Measurements from ENCODE around the gene TMEM117. TPM values are rescaled to one million over a fixed set of nuclear protein-coding genes. Genes with fewer than 3 reads are reported as not detected.

TMEM117 gene
- total RNA-seq, 4 donors from 2014 or later, result 15.8 to 42.2 (median 24.0) TPM

GRCh38 chr12:43964961-43965360 is 129.1 kb downstream of the TMEM117 start:
- WGBS, 2 donors, result 39 to 53% methylated on average over 3 of the region's 3 CpGs
- DNase-seq, result no peak
- TF ChIP-seq CTCF (IDR thresholded peaks at IDR 0.05) (no peak), POLR2A (IDR thresholded peaks at IDR 0.05) (no peak)

DNA sequence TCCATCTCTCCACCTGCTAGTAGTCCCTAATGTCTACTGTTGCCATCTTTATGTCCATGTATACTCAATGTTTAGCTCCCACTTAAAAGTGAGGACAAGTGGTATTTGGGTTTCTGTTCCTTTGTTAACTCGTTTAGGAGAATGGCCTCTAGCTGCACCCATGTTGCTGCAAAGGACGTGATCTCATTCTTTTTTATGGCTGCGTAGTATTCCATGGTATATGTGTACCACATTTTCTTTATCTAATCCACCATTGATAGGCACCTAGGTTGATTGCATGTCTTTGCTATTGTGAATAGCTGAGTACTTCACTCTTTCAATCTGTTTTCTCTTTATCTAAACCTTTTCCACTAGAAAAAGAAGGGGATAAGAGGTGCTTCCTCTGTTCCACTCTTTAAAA is 130.0 kb downstream of the TMEM117 start:
- no peak for TF ChIP-seq CTCF (IDR thresholded peaks at IDR 0.05)
- Histone ChIP-seq H3K27me3 (no peaks in the 10 kb centered on the region), H3K9me3 (no peaks in the 10 kb centered on the region), H3K27ac (no peak overlapping the region), H3K36me3 (no peaks in the 10 kb centered on the region), H3K4me1 (no peaks in the 10 kb centered on the region), H3K4me3 (no peak overlapping the region)
- no peak for DNase-seq
- 69 to 88% methylated on average over 3 of the region's 3 CpGs for WGBS, 2 donors
- intact Hi-C loops (cut with DNase I), result no loop called here

More at GRCh38 chr12:43964961-43965360, 129.1 kb downstream of the TMEM117 start:
- Histone ChIP-seq H3K27me3 (no peaks in the 10 kb centered on the region), H3K9me3 (no peaks in the 10 kb centered on the region), H3K4me3 (no peak overlapping the region), H3K27ac (no peak overlapping the region), H3K4me1 (no peaks in the 10 kb centered on the region), H3K36me3 (no peaks in the 10 kb centered on the region)
- intact Hi-C loops (cut with DNase I), result no loop called here

- DNase-seq, result no peak
- Histone ChIP-seq H3K27ac (no peak overlapping the region), H3K36me3 (no peaks in the 10 kb centered on the region), H3K4me3 (no peak overlapping the region), H3K27me3 (no peaks in the 10 kb centered on the region), H3K9me3 (no peaks in the 10 kb centered on the region), H3K4me1 (no peaks in the 10 kb centered on the region)
- intact Hi-C loops (cut with DNase I), result no loop called here
- 75 to 82% methylated on average over 4 of the region's 4 CpGs for WGBS, 2 donors
- TF ChIP-seq POLR2A (IDR thresholded peaks at IDR 0.05), result no peak
Observed at GRCh38 chr12:43968736-43969135, 132.9 kb downstream of the TMEM117 start.

DNA sequence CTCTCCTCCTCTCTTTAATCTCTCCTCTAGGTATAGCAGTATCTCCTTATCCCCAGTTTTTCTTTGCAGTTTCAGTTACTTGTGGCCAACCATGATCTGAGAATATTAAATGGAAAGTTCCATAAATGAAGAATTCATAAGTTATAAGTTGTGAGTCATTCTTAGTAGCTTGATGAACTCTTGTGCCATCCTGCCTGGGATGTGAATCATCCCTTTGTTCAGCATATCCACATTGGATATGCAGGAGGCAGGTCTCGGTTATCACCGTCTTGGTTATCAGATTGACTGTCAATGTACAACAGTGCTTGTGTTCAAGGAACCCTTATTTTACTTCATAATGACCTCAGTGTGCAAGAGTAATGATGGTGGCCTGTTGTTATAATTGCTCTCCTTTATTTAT is 134.0 kb downstream of the TMEM117 start:
- no peak for DNase-seq
- Histone ChIP-seq H3K4me3 (no peak overlapping the region), H3K9me3 (no peaks in the 10 kb centered on the region), H3K36me3 (no peaks in the 10 kb centered on the region), H3K27me3 (no peaks in the 10 kb centered on the region), H3K27ac (no peak overlapping the region), H3K4me1 (no peaks in the 10 kb centered on the region)
- 26 to 62% methylated on average over 2 of the region's 2 CpGs for WGBS, 2 donors
- TF ChIP-seq POLR2A (IDR thresholded peaks at IDR 0.05) (no peak), CTCF (IDR thresholded peaks at IDR 0.05) (no peak)
- intact Hi-C loops (cut with DNase I), result no loop called here

DNA sequence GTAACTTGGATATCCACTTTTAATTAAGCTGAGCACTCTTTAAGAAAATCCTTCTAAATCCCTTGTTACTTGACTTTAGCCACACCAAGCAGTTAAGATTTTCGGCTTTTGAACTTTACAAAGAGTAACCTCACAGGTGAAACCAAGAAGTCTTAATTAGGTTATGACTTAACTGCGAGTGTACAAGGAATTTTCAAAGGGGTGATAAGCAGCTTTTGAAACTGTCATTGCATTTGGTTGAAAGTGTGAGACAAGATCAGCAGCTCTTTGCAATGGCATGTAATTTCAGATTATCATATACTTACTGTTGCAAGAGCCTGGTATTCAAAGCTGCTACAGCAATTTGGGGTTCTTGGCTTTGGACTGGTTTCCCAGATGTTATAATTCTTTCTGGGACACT is 137.5 kb downstream of the TMEM117 start:
- Histone ChIP-seq H3K9me3 (no peaks in the 10 kb centered on the region), H3K27ac (no peak overlapping the region), H3K4me3 (no peak overlapping the region), H3K4me1 (peaks cover 0 to 3% (median 0%) of the 10 kb centered on the region in 3 donors), H3K27me3 (no peaks in the 10 kb centered on the region), H3K36me3 (no peaks in the 10 kb centered on the region)
- no peak for DNase-seq
- 55 to 67% methylated on average over 2 of the region's 2 CpGs for WGBS, 2 donors
- intact Hi-C loops (cut with DNase I), result no loop called here
- TF ChIP-seq CTCF (IDR thresholded peaks at IDR 0.05) (no peak), POLR2A (IDR thresholded peaks at IDR 0.05) (no peak)

- H3K9me3 ChIP-seq, result no peaks in the 10 kb centered on the region
- H3K27me3 ChIP-seq, result no peaks in the 10 kb centered on the region
- no peak for DNase-seq
- H3K36me3 ChIP-seq, result no peaks in the 10 kb centered on the region
- TF ChIP-seq CTCF (IDR thresholded peaks at IDR 0.05) (no peak), POLR2A (IDR thresholded peaks at IDR 0.05) (no peak)
- peaks cover 0 to 3% (median 0%) of the 10 kb centered on the region in 3 donors for H3K4me1 ChIP-seq
- 13 to 42% methylated on average over 1 of the region's 1 CpG for WGBS, 2 donors
- intact Hi-C loops (cut with DNase I), result no loop called here
- no peak overlapping the region for H3K27ac ChIP-seq
- H3K4me3 ChIP-seq, result no peak overlapping the region
Observed at GRCh38 chr12:43973993-43974392, 138.1 kb downstream of the TMEM117 start.

All from esophagus squamous epithelium (tissue), 5 donors.